HepG2 (cell line): ENCODE measurements around the gene KRTAP5-6.

Experiments used
- ATF2 ChIP-seq: sonication (generic); formaldehyde crosslinking; IDR thresholded peaks from 2 replicates; pipeline ENCODE4 v1.4.0; 2020; ENCODE audit warnings: missing genetic modification reagents
- CEBPB ChIP-seq: IDR thresholded peaks from 2 replicates; pipeline ENCODE4 v1.6.1; 2011; ENCODE audit warnings: low read depth, low read length, improper control_type of control experiment, borderline replicate concordance
- CTCF ChIP-seq: sonication (generic); formaldehyde crosslinking; IDR thresholded peaks from 2 replicates; pipeline ENCODE4 v1.5.0; 2020; ENCODE audit warnings: mild to moderate bottlenecking, missing genetic modification reagents, moderate library complexity
- EP300 ChIP-seq, 3 experiments: sonication (generic) in 1 of 3; formaldehyde crosslinking in 1 of 3; IDR thresholded peaks; 2 replicates each; pipeline versions ENCODE4 v1.5.1 to v1.6.1; 2011 to 2020; ENCODE audit warnings: low read depth in 2 of 3, low read length in 2 of 3, borderline replicate concordance in 1 of 3, improper control_type of control experiment in 1 of 3, mild to moderate bottlenecking in 1 of 3, missing genetic modification reagents in 1 of 3, moderate library complexity in 1 of 3
- HOXA7 ChIP-seq: sonication (generic); formaldehyde crosslinking; IDR thresholded peaks from 2 replicates; pipeline ENCODE4 v1.8.1; 2022; ENCODE audit warnings: mild to moderate bottlenecking, missing genetic modification reagents, moderate library complexity
- STAT6 ChIP-seq: sonication (generic); formaldehyde crosslinking; IDR thresholded peaks from 2 replicates; pipeline ENCODE4 v1.4.0; 2020; ENCODE audit warnings: missing genetic modification reagents, mild to moderate bottlenecking, borderline replicate concordance
- SUZ12 ChIP-seq: fragments of 150-350 bp; IDR thresholded peaks from 2 replicates; pipeline ENCODE4 v1.6.1; 2014; ENCODE audit warnings: low read depth, low read length
- ZNF224 ChIP-seq: sonication (generic); formaldehyde crosslinking; IDR thresholded peaks from 2 replicates; pipeline ENCODE4 v1.5.0; 2020; ENCODE audit warnings: mild to moderate bottlenecking, missing genetic modification reagents
- ZNF24 ChIP-seq: fragments of 450-650 bp; IDR thresholded peaks from 2 replicates; pipeline ENCODE4 v1.6.1; 2017; ENCODE audit warnings: antibody characterized with exemption, mild to moderate bottlenecking
- ZNF891 ChIP-seq: sonication (generic); formaldehyde crosslinking; IDR thresholded peaks from 2 replicates; pipeline ENCODE4 v1.5.0; 2020; ENCODE audit warnings: mild to moderate bottlenecking, missing genetic modification reagents

GRCh38 chr11:1733716-1734640 lies 37.0 kb downstream of the KRTAP5-6 start:
- no peak for TF ChIP-seq CTCF (CRISPR knock-in tag)
- TF ChIP-seq HOXA7 (CRISPR knock-in tag): no peak
- no peak for TF ChIP-seq ZNF891 (CRISPR knock-in tag)
- TF ChIP-seq STAT6: no peak
- no peak for TF ChIP-seq CEBPB
- no peak for TF ChIP-seq SUZ12
- no peak for TF ChIP-seq ATF2 (CRISPR knock-in tag)
- no peak for TF ChIP-seq ZNF224 (CRISPR knock-in tag)
- TF ChIP-seq EP300 (IDR thresholded peaks at IDR 0.05; ENCODE audit: low read depth in 2 of 2, low read length in 2 of 2): no peak
- TF ChIP-seq EP300 (CRISPR knock-in tag; IDR thresholded peaks at IDR 0.05; ENCODE audit: borderline replicate concordance): no peak
- no peak for TF ChIP-seq ZNF24
